Smooth muscle cell (in vitro differentiated cells): ENCODE measurements around the gene TFDP1. TPM values are rescaled to one million over a fixed set of nuclear protein-coding genes. Genes with fewer than 3 reads are reported as not detected.
"Not testable (repeated sequence)": the region's sequence is repeated elsewhere in the genome, so short reads cannot be mapped to it uniquely, and the experiment has no call there.

Experiments used
- DNase-seq: peaks from one replicate; lab custom pipeline; 2025; ENCODE audit not compliant: unreplicated experiment; lab: John Stamatoyannopoulos, UW
- H2AFZ ChIP-seq: fragments of 200-600 bp; sonication (generic); 2 replicates; pipeline ENCODE4 v1.6.0; 2016; ENCODE audit warnings: antibody characterized with exemption, low read depth, mild to moderate bottlenecking
- H3F3A ChIP-seq: fragments of 200-600 bp; sonication (generic); 2 replicates; pipeline ENCODE4 v1.6.0; 2017; ENCODE audit warnings: antibody characterized with exemption, low read depth
- H3K27ac ChIP-seq: fragments of 200-600 bp; sonication (generic); 2 replicates; pipeline ENCODE4 v1.5.1; 2016; ENCODE audit warnings: low read depth, mild to moderate bottlenecking
- H3K27me3 ChIP-seq: fragments of 200-600 bp; sonication (generic); 2 replicates; pipeline ENCODE4 v1.6.1; 2016; ENCODE audit warnings: low read depth, mild to moderate bottlenecking
- H3K36me3 ChIP-seq: fragments of 200-600 bp; sonication (generic); 2 replicates; pipeline ENCODE4 v1.5.1; 2016; ENCODE audit warnings: low read depth
- H3K4me1 ChIP-seq: fragments of 200-600 bp; sonication (generic); 2 replicates; pipeline ENCODE4 v1.5.1; 2016; ENCODE audit warnings: low read depth
- H3K4me2 ChIP-seq: fragments of 200-600 bp; sonication (generic); 2 replicates; pipeline ENCODE4 v1.6.0; 2016; ENCODE audit warnings: mild to moderate bottlenecking
- H3K4me3 ChIP-seq: fragments of 200-600 bp; sonication (generic); 2 replicates; pipeline ENCODE4 v1.5.1; 2016; ENCODE audit warnings: mild to moderate bottlenecking
- H3K79me2 ChIP-seq: fragments of 200-600 bp; sonication (generic); 2 replicates; pipeline ENCODE4 v1.6.0; 2016; ENCODE audit warnings: low read depth, mild to moderate bottlenecking
- H3K9ac ChIP-seq: fragments of 200-600 bp; sonication (generic); 2 replicates; pipeline ENCODE4 v1.6.0; 2016; ENCODE audit warnings: low read depth
- H3K9me3 ChIP-seq: fragments of 200-600 bp; sonication (generic); replicated peaks from 2 replicates; pipeline ENCODE4 v1.5.1; 2016; ENCODE audit warnings: low read depth
- H4K20me1 ChIP-seq: fragments of 200-600 bp; sonication (generic); 2 replicates; pipeline ENCODE4 v1.6.0; 2016; ENCODE audit warnings: low read depth
- WGBS: methylation state at CpG from one replicate; pipeline ENCODE4 v1.1.7; 2016; ENCODE audit warnings: low lambda C conversion rate; 5-methylcytosine and 5-hydroxymethylcytosine counted together
- polyA plus RNA-seq: library from polyadenylated mRNA; unstranded; fragments of >200 nt; fragmentation: Nextera tagmentation; extraction: Ambion mirVana; gene quantifications from 2 replicates; pipeline ENCODE4 v1.2.1, GENCODE V29; 2016
- total RNA-seq: library from RNA; depleted of rRNA; stranded (reverse); fragments of >200 nt; gene quantifications from 2 replicates; pipeline ENCODE4 v1.2.3, GENCODE V29; 2014
- TF ChIP-seq, protein P1 (sequence below): fragments of 200-600 bp; sonication (generic); IDR thresholded peaks from 2 replicates; pipeline ENCODE4 v1.5.1; 2017; ENCODE audit warnings: borderline replicate concordance, mild to moderate bottlenecking, antibody characterized with exemption; ENCODE audit not compliant: insufficient read depth, poor library complexity, severe bottlenecking

TFDP1 gene
- total and polyA plus RNA-seq, 2 experiments from 2014 or later, result 52.8 to 53.6 TPM

DNA sequence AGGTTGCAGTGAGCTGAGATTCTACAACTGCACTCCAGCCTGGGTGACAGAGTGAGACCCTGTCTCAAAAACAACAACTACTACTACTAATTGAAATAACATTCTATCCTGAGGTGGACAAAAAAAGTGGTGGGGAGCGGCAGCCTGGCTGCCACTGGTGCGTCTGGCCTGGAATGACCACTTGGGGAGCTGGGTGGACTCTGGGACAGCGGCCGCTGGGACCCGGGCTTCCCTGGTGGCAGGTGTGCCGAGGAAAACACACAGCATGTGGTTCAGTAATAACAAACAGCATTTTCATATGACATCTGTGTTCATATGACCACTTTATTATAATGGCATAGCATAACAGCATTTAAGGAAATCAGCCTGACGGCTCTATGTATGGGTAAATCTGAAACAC lies 33.9 kb downstream of the TFDP1 start:
- Histone ChIP-seq H3K4me1 (peaks cover 10% of the 10 kb centered on the region), H2AFZ (no peak overlapping the region), H3K27ac (no peak overlapping the region), H4K20me1 (peaks cover 89% of the 10 kb centered on the region), H3K79me2 (peaks cover 10% of the 10 kb centered on the region), H3K9me3 (no peaks in the 10 kb centered on the region), H3K36me3 (no peaks in the 10 kb centered on the region), H3K9ac (no peak overlapping the region), H3K4me3 (no peak overlapping the region), H3K4me2 (no peak overlapping the region), H3K27me3 (no peaks in the 10 kb centered on the region), H3F3A (no peaks in the 10 kb centered on the region)
- WGBS, result 96% methylated on average over 7 of the region's 7 CpGs
- TF ChIP-seq, protein P1, sequence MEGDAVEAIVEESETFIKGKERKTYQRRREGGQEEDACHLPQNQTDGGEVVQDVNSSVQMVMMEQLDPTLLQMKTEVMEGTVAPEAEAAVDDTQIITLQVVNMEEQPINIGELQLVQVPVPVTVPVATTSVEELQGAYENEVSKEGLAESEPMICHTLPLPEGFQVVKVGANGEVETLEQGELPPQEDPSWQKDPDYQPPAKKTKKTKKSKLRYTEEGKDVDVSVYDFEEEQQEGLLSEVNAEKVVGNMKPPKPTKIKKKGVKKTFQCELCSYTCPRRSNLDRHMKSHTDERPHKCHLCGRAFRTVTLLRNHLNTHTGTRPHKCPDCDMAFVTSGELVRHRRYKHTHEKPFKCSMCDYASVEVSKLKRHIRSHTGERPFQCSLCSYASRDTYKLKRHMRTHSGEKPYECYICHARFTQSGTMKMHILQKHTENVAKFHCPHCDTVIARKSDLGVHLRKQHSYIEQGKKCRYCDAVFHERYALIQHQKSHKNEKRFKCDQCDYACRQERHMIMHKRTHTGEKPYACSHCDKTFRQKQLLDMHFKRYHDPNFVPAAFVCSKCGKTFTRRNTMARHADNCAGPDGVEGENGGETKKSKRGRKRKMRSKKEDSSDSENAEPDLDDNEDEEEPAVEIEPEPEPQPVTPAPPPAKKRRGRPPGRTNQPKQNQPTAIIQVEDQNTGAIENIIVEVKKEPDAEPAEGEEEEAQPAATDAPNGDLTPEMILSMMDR, result no peak
- DNase-seq, result no peak

GRCh38 chr13:113620036-113620796 lies 35.7 kb downstream of the TFDP1 start:
- no peak overlapping the region for H3K4me2 ChIP-seq
- DNase-seq, result no peak
- no peaks in the 10 kb centered on the region for H3K9me3 ChIP-seq
- no peaks in the 10 kb centered on the region for H3K27me3 ChIP-seq
- H3K27ac ChIP-seq, result no peak overlapping the region
- H3K36me3 ChIP-seq, result no peaks in the 10 kb centered on the region
- no peak overlapping the region for H2AFZ ChIP-seq
- peaks cover 79% of the 10 kb centered on the region for H4K20me1 ChIP-seq
- no peak overlapping the region for H3K4me3 ChIP-seq
- H3K4me1 ChIP-seq, result peaks cover 10% of the 10 kb centered on the region
- H3F3A ChIP-seq, result no peaks in the 10 kb centered on the region
- no peak overlapping the region for H3K9ac ChIP-seq
- WGBS, result 93% methylated on average over 15 of the region's 15 CpGs
- TF ChIP-seq, protein P1, result no peak
- H3K79me2 ChIP-seq, result peaks cover 10% of the 10 kb centered on the region

DNA sequence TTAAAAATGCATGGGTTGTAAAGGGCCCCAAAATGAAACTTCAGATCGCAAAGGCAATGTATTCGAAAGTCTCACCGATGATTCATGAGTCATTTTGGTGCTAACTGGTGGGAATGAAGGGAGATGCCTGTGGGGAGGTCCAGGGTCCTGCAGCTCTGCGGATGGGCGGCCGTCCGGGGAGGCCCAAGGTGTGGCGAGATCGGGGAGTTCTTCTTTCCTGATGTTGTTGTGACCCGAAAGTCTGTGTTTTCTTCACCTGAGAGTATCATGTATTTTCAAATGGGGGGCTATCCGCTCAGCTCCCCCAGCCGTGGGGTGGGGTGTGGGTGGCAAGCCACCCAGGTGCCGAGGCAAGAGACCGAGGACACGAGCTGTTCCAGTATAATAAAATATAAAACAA lies 36.5 kb downstream of the TFDP1 start:
- H3K4me1 ChIP-seq, result peaks cover 10% of the 10 kb centered on the region
- peaks cover 77% of the 10 kb centered on the region for H4K20me1 ChIP-seq
- peaks cover 6% of the 10 kb centered on the region for H3K79me2 ChIP-seq
- H3F3A ChIP-seq, result no peaks in the 10 kb centered on the region
- no peak overlapping the region for H3K4me3 ChIP-seq
- no peaks in the 10 kb centered on the region for H3K36me3 ChIP-seq
- H2AFZ ChIP-seq, result no peak overlapping the region
- WGBS, result over 99% methylated on average over 15 of the region's 15 CpGs
- H3K27ac ChIP-seq, result no peak overlapping the region
- DNase-seq, result no peak
- TF ChIP-seq, protein P1, result no peak
- H3K27me3 ChIP-seq, result no peaks in the 10 kb centered on the region
- no peak overlapping the region for H3K9ac ChIP-seq
- H3K9me3 ChIP-seq, result no peaks in the 10 kb centered on the region
- H3K4me2 ChIP-seq, result no peak overlapping the region

DNA sequence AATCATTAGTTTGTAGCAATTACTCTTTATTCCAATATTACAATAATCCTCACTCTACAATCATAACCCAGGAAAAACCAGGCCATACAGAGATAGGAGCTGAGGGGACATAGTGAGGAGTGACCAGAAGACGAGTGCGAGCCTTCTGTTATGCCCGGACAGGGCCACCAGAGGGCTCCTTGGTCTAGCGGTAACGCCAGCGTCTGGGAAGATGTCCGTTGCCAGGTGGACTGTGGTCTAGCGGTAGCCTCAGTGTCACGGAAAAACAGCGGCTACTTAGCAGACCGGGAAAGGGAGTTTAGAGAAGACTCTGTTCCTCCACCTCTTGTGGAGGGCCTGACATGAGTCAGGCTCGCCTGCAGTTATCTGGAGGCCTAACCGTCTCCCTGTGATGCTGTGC lies 36.9 kb downstream of the TFDP1 start:
- not testable (repeated sequence) for H3F3A ChIP-seq, H2AFZ ChIP-seq, H3K79me2 ChIP-seq, H3K4me2 ChIP-seq, H3K27ac ChIP-seq, H3K27me3 ChIP-seq, H3K9me3 ChIP-seq, H3K36me3 ChIP-seq, H3K9ac ChIP-seq, H3K4me3 ChIP-seq, DNase-seq, H3K4me1 ChIP-seq
- WGBS, result 79% methylated on average over 13 of the region's 13 CpGs
- peaks cover 77% of the 10 kb centered on the region for H4K20me1 ChIP-seq
- TF ChIP-seq, protein P1, result peak; percentile 41

DNA sequence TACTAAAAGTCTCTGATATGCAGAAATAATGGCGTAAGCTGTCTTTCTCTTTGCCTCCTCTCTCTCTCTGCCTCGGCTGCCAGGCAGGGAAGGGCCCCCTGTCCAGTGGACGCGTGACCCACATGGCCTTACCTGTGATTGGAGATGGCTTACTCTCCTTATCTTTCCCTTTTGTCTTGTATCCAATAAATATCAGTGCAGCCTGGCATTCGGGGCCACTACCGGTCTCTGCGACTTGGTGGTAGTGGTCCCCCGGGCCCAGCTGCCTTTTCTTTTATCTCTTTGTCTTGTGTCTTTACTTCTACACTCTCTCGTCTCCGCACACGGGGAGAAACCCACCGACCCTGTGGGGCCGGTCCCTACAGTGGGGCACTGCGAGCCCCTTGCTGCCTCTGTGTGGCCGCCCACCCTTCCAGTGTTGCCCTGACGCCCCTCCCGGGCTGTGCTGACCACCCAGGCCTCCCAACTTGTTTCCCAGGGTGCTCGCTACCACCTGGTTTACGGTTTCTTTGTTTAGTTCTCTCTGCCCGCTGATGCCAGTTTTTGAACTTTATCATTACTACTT lies 37.5 kb downstream of the TFDP1 start:
- not testable (repeated sequence) for H3K9me3 ChIP-seq, H3K36me3 ChIP-seq, H3K79me2 ChIP-seq, H2AFZ ChIP-seq, H3K27ac ChIP-seq, DNase-seq, H3K9ac ChIP-seq, H3K4me3 ChIP-seq, H3K4me1 ChIP-seq, H3F3A ChIP-seq, H3K4me2 ChIP-seq, H3K27me3 ChIP-seq
- peaks cover 77% of the 10 kb centered on the region for H4K20me1 ChIP-seq
- 96% methylated on average over 20 of the region's 20 CpGs for WGBS
